GM18867 (cell line): Measurements from ENCODE around the gene FBXO31.
"Not testable (repeated sequence)": the region's sequence is repeated elsewhere in the genome, so short reads cannot be mapped to it uniquely, and the experiment has no call there.

ENCODE experiments used
- ATAC-seq: cut with Tn5 transposase; IDR thresholded peaks from one replicate; pipeline ENCODE4 v1.9.1; 2021; ENCODE audit warnings: mild to moderate bottlenecking, moderate library complexity; ENCODE audit not compliant: unreplicated experiment

The FBXO31 gene

GRCh38 chr16:87387942-87388817 is 4.6 kb upstream of the FBXO31 start:
- peak; percentile 48 for ATAC-seq

- ATAC-seq = not testable (repeated sequence)
Measured at GRCh38 chr16:87384875-87385167, 1.2 kb upstream of the FBXO31 start.

GRCh38 chr16:87384162-87384874 is 742 bp upstream of the FBXO31 start:
- ATAC-seq = peak; percentile 0

- ATAC-seq = no peak
Measured at GRCh38 chr16:87382023-87382785, 1.4 kb downstream of the FBXO31 start.

GRCh38 chr16:87380881-87381280 is 2.7 kb downstream of the FBXO31 start:
- ATAC-seq = no peak

GRCh38 chr16:87380403-87380802 is 3.2 kb downstream of the FBXO31 start:
- ATAC-seq = no peak

- not testable (repeated sequence) for ATAC-seq
Measured at GRCh38 chr16:87379312-87379752, 4.2 kb downstream of the FBXO31 start.

GRCh38 chr16:87376660-87377059 is 6.9 kb downstream of the FBXO31 start:
- no peak for ATAC-seq

- ATAC-seq = no peak
Measured at GRCh38 chr16:87375426-87376135, 8.0 kb downstream of the FBXO31 start.

- no peak for ATAC-seq
Measured at GRCh38 chr16:87374313-87374712, 9.3 kb downstream of the FBXO31 start.

- no peak for ATAC-seq
Measured at GRCh38 chr16:87372305-87372704, 11.3 kb downstream of the FBXO31 start.

GRCh38 chr16:87371261-87371866 is 12.2 kb downstream of the FBXO31 start:
- ATAC-seq = no peak

- no peak for ATAC-seq
Measured at GRCh38 chr16:87369796-87370719, 13.5 kb downstream of the FBXO31 start.

- no peak for ATAC-seq
Measured at GRCh38 chr16:87369117-87369765, 14.3 kb downstream of the FBXO31 start.

GRCh38 chr16:87368029-87368770 is 15.4 kb downstream of the FBXO31 start:
- ATAC-seq = no peak

- ATAC-seq = no peak
Measured at GRCh38 chr16:87367529-87367928, 16.0 kb downstream of the FBXO31 start.

GRCh38 chr16:87366930-87367329 is 16.6 kb downstream of the FBXO31 start:
- ATAC-seq = no peak

- no peak for ATAC-seq
Measured at GRCh38 chr16:87366288-87366687, 17.3 kb downstream of the FBXO31 start.
